ENCODE results near the gene VPS11. TPM values are rescaled to one million over a fixed set of nuclear protein-coding genes. Genes with fewer than 3 reads are reported as not detected.
"Not testable (repeated sequence)": the region's sequence is repeated elsewhere in the genome, so short reads cannot be mapped to it uniquely, and the experiment has no call there.

The VPS11 gene
- total RNA-seq, 2 experiments from 2014 or later: 30.1 to 31.2 TPM

DNA sequence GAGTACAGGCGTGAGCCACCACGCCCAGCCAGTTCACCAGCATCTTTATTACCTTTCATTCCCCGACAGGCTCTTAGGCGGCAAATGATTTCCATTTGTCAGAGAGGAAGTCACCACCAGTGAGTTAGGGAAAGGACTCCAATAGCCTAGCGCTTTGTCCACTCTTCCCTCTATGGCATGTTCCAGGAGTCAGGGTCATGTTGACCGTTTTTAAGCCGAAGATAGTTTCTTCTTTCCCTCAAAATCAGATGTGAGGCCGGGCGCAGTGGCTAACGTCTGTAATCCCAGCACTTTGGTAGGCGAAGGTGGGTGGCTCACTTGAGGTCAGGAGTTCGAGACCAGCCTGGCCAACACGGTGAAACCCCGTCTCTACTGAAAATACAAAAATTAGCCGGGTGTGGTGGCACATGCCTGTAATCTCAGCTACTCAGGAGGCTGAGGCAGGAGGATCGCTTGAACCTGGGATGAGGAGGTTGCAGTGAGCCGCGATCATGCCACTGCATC, 35.6 kb downstream of the VPS11 start:
- H3K9me3 Mint-ChIP-seq (ENCODE audit: low read depth); ATAC-seq; DNase-seq; H3K27me3 Mint-ChIP-seq: not testable (repeated sequence)
- Mint-ChIP-seq H3K4me1 (peaks cover 41% of the 10 kb centered on the region), H3K4me3 (peak overlapping the region; percentile 92), H3K27ac (peak overlapping the region; percentile 96), H3K36me3 (peaks cover 12% of the 10 kb centered on the region)
- CTCF ChIA-PET: interaction anchor here (0.7 to 2.1 kb wide), 8 partner anchors 14 to 218 kb away, joined by 3 to 5 read pairs (median 4); partner anchors contain the start of genes CBL and SLC37A4

DNA sequence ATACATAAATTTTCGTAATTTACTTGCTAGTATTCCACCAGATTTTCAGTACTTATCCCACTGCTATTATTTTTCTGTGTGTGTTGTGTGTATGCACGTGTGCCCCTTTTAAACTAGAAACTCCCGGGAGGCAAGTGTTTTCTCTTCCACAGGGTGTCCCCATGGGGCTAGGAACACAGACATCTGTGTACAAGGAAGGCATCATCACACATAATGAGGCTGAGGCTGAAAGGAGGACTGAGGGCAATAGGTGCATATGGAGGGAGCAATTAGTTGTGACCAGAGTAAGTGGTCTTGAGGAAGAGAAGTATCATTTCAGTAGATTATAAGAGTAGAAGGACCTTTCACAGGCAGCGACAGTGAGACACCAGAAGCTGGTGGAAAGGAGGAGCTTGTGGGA, 36.2 kb downstream of the VPS11 start:
- H3K36me3 Mint-ChIP-seq: peaks cover 7% of the 10 kb centered on the region
- CTCF ChIA-PET: no interaction called here
- H3K9me3 Mint-ChIP-seq (ENCODE audit: low read depth): no peaks in the 10 kb centered on the region
- H3K27me3 Mint-ChIP-seq: no peaks in the 10 kb centered on the region
- H3K27ac Mint-ChIP-seq: peak overlapping the region; percentile 67
- ATAC-seq: no peak
- H3K4me1 Mint-ChIP-seq: peaks cover 42% of the 10 kb centered on the region
- H3K4me3 Mint-ChIP-seq: peak overlapping the region; percentile 92
- no peak for DNase-seq

DNA sequence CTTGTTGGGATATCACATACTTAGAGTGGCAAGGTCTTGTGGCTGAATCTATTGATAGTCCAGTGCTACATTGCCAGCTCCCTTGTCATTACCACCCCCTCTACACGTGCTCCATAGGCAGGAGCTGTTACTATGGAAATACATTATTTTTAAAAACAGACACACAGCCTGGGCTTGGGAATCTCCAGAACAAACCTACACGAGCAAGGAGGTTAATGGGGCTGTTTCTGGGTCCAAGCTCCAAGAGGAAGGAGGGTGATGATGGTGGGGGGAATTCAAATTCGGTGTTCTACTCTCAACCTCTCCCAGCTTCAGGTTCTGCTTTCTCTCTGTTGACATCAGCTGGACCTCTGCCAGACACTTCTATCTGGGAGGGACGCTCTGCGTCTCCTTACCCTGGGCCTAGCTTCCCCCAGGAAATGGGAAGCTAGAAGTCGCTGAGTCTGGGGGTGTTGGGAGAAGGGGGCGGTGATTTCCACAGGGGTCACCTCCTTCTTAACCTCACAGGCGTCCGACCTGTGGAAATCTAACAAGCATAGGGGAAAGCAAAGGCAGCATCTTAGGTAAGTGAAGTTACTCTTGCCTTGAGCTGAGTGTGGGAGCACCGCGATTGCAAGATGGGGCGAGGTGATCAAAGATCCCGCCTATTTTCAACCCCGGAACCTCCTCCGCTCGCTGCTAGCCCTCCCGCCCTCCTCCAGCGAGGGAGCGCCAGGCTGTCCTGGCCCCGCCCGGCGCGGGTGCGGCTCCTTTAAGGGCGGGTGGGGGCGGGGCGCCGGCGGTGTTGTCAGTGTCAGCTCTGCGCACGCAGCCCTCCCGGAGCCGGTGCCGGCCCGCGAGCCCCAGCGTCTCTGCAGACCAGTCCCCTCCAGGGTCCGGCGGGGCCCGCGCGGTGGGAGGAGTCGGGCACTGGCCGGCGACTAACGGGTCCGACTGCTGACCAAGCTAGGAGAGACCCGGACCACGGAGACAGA, 39.2 kb downstream of the VPS11 start, which contains the start of gene C2CD2L:
Gene C2CD2L (plus strand): TSS at position 781 of the 974 bp plus-strand sequence. CDS start 398 bp downstream, outside the sequence.
- Mint-ChIP-seq H3K4me1 (peaks cover 45% of the 10 kb centered on the region), H3K9me3 (ENCODE audit: low read depth) (no peaks in the 10 kb centered on the region)
- peak; percentile 95 for DNase-seq

DNA sequence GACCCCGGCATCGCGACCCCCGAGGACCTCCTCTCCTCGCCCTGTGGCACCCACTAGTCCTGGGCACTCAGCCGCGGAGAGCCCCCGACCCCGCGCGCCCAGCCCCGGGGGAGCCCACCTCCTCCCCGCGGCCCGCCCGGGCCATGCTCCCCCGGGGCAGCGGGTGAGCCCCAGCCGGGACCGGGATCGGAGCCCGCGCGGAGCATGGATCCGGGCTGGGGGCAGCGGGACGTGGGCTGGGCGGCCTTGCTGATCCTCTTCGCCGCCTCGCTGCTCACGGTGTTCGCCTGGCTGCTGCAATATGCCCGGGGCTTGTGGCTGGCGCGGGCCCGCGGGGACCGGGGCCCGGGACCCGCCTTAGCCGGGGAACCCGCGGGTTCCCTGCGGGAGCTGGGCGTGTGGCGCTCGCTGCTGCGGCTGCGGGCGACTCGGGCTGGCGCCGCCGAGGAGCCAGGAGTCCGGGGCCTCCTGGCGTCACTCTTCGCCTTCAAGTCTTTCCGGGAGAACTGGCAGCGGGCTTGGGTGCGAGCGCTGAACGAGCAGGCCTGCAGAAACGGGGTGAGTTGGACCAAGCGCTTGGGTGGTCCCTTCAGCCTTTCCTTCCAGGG, 40.0 kb downstream of the VPS11 start:
- ATAC-seq (peak; percentile 20), DNase-seq (no peak)
- Mint-ChIP-seq H3K27ac (peak overlapping the region; percentile 70), H3K4me1 (peaks cover 43% of the 10 kb centered on the region), H3K9me3 (ENCODE audit: low read depth) (no peaks in the 10 kb centered on the region), H3K36me3 (peaks cover 15% of the 10 kb centered on the region), H3K27me3 (no peaks in the 10 kb centered on the region), H3K4me3 (peak overlapping the region; percentile 80)
- CTCF ChIA-PET: interaction anchor here (0.8 to 2.0 kb wide), 11 partner anchors 9 to 274 kb away, joined by 3 to 15 read pairs (median 5); partner anchors contain the start of genes CBL, HINFP, HMBS and NLRX1

More for the DNA sequence above, 39.2 kb downstream of the VPS11 start, which contains the start of gene C2CD2L:
- CTCF ChIA-PET: interaction anchor here (0.8 to 2.0 kb wide), 16 partner anchors 9 to 233 kb away, joined by 3 to 15 read pairs (median 5); partner anchors contain the start of genes C1QTNF5, CBL, HINFP and HMBS
- H3K4me3 Mint-ChIP-seq: peak within 1 kb of the TSS; percentile 80
- ATAC-seq: peak; percentile 89
- H3K36me3 Mint-ChIP-seq: peaks cover 12% of the 10 kb centered on the region
- H3K27me3 Mint-ChIP-seq: no peaks in the 10 kb centered on the region
- peak within 1 kb of the TSS; percentile 93 for H3K27ac Mint-ChIP-seq

DNA sequence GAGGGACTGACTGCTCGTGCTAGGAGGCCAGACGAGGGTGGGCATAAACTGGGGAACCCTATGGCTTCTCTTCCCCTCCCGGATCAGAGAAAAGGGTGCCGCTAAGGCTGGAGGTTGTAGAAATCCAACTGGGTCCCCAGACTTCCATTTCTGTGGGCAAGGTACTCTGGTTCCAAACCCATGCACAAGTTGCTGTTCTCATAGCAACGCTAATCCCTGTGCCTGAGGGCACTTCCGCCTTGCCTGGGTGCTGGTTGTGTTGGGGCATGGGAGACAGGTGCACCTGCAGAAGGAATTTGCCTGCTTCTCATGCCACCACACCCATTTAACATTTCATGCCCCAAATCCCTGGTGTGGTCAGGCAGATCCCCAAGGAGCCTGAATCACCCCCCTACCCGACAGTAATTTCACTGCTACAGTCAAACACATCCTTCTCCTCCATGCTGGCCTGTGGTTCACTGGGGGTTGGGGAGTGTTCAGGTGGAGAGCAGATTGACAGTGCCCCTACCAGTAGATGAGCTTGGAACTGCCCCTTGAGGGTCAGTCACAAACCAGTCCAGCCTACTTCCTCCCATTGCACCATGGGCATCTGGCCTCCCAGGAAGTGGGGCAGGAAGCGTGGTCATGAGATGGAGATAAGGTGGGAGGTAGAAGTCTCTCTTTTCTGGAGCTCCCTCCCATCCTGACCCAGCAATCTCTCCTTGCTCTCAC, 40.7 kb downstream of the VPS11 start:
- Mint-ChIP-seq H3K27ac (peak overlapping the region; percentile 70), H3K4me3 (peak overlapping the region; percentile 80), H3K4me1 (peaks cover 41% of the 10 kb centered on the region), H3K9me3 (ENCODE audit: low read depth) (no peaks in the 10 kb centered on the region), H3K36me3 (peaks cover 20% of the 10 kb centered on the region), H3K27me3 (no peaks in the 10 kb centered on the region)
- ATAC-seq: peak; percentile 37
- CTCF ChIA-PET: interaction anchor here (0.5 to 2.0 kb wide), 14 partner anchors 10 to 274 kb away, joined by 3 to 9 read pairs (median 3); partner anchors contain the start of genes HINFP, HMBS, NLRX1 and USP2
- peak; percentile 66 for DNase-seq

DNA sequence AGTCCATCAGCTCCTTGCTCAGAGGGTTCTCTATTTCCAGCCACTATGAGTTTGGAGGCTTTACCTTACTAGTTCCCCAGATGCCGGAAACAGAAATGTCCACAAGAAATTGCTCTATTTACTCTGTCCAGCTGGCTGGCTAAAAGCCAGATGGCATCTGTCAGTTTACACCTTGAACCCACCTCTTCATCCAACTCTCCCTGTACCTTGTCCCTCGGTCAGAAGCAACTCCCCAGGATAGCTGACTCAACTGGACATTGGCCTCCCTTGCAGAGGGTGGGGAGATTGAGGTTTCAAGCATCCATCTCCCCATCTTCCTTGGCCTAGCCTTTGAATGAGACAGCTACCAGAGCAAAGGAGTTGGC, 41.2 kb downstream of the VPS11 start:
- peak overlapping the region; percentile 80 for H3K4me3 Mint-ChIP-seq
- no peak for ATAC-seq
- CTCF ChIA-PET: interaction anchor here (0.5 to 1.5 kb wide), 13 partner anchors 9 to 273 kb away, joined by 3 to 7 read pairs (median 3); partner anchors contain the start of genes HINFP, NLRX1, USP2 and VPS11
- no peaks in the 10 kb centered on the region for H3K27me3 Mint-ChIP-seq
- no peaks in the 10 kb centered on the region for H3K9me3 Mint-ChIP-seq (ENCODE audit: low read depth)
- peaks cover 39% of the 10 kb centered on the region for H3K4me1 Mint-ChIP-seq
- H3K27ac Mint-ChIP-seq: peak overlapping the region; percentile 70
- no peak for DNase-seq
- H3K36me3 Mint-ChIP-seq: peaks cover 24% of the 10 kb centered on the region

DNA sequence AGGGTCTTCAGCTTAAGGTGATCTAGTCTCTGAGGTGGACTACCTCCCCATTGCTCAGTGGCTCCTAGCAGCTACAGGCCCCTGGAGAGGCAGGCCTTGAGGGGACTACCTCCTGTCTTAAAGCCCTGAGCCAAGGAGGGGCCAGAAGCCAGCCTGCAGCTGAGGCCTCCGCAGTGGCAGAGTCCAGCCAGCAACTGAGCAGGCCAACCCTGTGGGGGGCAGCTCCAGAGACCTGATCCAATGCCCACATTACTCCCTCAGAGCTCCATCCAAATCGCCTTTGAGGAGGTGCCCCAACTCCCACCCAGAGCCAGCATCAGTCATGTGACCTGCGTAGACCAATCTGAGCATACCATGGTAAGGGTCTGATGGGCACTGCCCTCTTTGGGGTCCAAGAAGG, 42.2 kb downstream of the VPS11 start:
- peaks cover 30% of the 10 kb centered on the region for H3K36me3 Mint-ChIP-seq
- H3K27ac Mint-ChIP-seq: peak overlapping the region; percentile 52
- no peak for ATAC-seq
- H3K27me3 Mint-ChIP-seq: no peaks in the 10 kb centered on the region
- CTCF ChIA-PET: interaction anchor here (0.8 to 1.5 kb wide), 6 partner anchors 10 to 214 kb away, joined by 3 to 7 read pairs (median 4); partner anchors contain the start of genes NLRX1 and VPS11
- no peak overlapping the region for H3K4me3 Mint-ChIP-seq
- peaks cover 46% of the 10 kb centered on the region for H3K4me1 Mint-ChIP-seq
- DNase-seq: no peak
- no peaks in the 10 kb centered on the region for H3K9me3 Mint-ChIP-seq (ENCODE audit: low read depth)

DNA sequence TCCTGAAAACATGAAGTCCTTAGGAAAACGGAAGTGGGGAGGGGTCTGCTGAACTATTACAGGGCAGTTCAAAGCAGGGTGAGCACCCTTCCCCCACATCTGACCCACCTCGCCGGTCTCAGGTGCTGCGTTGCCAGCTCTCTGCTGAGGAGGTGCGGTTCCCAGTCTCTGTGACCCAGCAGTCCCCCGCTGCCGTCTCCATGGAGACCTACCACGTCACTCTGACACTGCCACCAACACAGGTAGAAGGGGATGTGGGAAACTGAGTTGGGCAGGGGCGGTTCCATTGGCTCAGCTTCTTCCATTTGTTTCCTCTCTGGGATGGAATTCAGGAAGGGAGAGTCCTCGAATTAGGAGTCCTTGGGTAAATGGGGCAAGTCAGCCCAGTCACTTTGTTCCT, 42.8 kb downstream of the VPS11 start:
- CTCF ChIA-PET: interaction anchor here (1.0 kb wide), 1 partner anchor 58 kb away, joined by 3 read pairs; the partner anchor contains the start of gene NLRX1
- Mint-ChIP-seq H3K36me3 (peaks cover 34% of the 10 kb centered on the region), H3K9me3 (ENCODE audit: low read depth) (no peaks in the 10 kb centered on the region), H3K27ac (peak overlapping the region; percentile 12), H3K4me1 (peaks cover 50% of the 10 kb centered on the region), H3K27me3 (no peaks in the 10 kb centered on the region), H3K4me3 (no peak overlapping the region)
- ATAC-seq (no peak), DNase-seq (no peak)

DNA sequence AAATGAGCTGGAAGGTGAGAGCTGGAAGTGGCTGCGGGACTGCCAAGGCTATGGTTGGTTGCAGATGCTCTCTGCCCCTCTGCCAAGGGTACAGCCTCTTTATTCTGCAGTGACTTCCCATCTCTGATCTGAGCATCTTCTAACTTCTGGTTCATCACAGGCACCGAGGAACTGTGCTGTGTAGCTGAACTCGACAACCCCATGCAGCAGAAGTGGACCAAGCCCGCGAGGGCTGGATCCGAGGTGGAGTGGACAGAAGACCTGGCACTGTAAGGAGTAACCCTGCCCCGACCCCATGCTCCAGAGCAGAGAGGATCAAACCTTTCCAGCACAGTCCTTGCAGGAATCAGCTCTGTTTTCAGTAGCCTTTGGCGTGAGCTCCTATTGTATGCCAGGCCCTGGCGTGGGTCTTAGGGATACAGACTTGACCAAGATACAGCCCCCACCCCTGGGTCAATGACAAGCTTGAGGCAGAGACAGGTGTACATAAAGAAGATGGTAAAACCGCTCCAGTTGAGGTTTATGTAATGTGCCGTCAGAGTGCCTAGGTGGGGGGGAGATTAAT, 43.8 kb downstream of the VPS11 start:
- H3K27ac Mint-ChIP-seq: no peak overlapping the region
- peaks cover 41% of the 10 kb centered on the region for H3K36me3 Mint-ChIP-seq
- H3K27me3 Mint-ChIP-seq: no peaks in the 10 kb centered on the region
- H3K4me1 Mint-ChIP-seq: peaks cover 50% of the 10 kb centered on the region
- CTCF ChIA-PET: interaction anchor here (0.8 to 1.8 kb wide), 4 partner anchors 17 to 212 kb away, joined by 3 to 5 read pairs (median 4); partner anchors contain the start of genes NLRX1 and VPS11
- H3K4me3 Mint-ChIP-seq: no peak overlapping the region
- H3K9me3 Mint-ChIP-seq (ENCODE audit: low read depth): no peaks in the 10 kb centered on the region
- DNase-seq: no peak
- no peak for ATAC-seq

DNA sequence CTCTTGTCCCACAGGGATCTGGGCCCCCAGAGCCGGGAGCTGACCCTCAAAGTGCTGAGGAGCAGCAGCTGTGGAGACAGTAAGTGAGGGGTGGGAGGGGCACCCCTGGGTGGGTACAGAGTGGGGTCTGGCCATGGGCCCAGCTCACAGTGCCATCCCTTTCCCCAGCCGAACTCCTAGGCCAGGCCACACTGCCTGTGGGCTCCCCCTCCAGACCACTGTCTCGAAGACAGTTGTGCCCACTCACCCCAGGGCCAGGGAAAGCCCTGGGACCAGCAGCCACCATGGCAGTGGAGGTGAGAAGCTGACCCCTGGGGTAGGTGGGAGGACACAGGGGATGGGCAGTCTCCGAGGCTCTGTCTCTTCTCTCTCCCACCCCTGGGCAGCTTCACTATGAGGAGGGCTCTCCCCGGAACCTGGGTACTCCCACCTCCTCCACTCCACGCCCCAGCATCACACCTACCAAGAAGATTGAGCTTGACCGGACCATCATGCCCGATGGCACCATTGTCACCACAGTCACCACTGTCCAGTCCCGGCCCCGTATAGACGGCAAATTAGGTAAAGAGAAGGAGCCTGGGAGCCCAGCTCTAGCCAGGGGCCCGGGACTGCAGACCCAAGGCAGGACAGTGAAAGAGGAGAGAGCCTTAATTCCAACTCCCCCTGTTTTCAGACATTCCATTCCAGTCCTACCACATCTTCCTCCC, 44.8 kb downstream of the VPS11 start:
- peaks cover 47% of the 10 kb centered on the region for H3K36me3 Mint-ChIP-seq
- H3K27ac Mint-ChIP-seq: peak overlapping the region; percentile 40
- H3K4me1 Mint-ChIP-seq: peaks cover 45% of the 10 kb centered on the region
- CTCF ChIA-PET: interaction anchor here (1.5 to 1.8 kb wide), 3 partner anchors 45 to 211 kb away, joined by 4 to 5 read pairs (median 4); partner anchors contain the start of genes NLRX1 and VPS11
- DNase-seq (no peak), ATAC-seq (no peak)
- H3K4me3 Mint-ChIP-seq: no peak overlapping the region
- H3K27me3 Mint-ChIP-seq: no peaks in the 10 kb centered on the region
- no peaks in the 10 kb centered on the region for H3K9me3 Mint-ChIP-seq (ENCODE audit: low read depth)

DNA sequence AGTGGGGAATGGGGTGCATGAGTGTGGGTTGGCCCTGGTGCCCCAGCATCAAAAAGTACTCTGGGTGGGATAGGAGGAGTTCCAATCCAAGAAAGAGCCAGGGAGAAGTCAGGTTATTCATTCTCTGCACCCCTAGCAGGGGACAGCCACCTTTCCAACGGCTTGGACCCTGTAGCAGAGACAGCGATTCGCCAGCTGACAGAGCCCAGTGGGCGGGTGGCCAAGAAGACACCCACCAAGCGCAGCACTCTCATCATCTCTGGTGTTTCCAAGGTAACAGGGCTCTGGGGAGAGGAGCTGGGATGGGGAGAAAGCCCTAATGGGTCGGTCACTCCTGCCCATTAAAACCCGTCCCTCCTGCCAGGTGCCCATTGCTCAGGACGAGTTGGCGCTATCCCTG, 46.1 kb downstream of the VPS11 start:
- CTCF ChIA-PET: interaction anchor here (1.2 kb wide), 1 partner anchor 208 kb away, joined by 3 read pairs; no protein-coding TSS in a partner anchor
- Mint-ChIP-seq H3K27me3 (no peaks in the 10 kb centered on the region), H3K27ac (no peak overlapping the region), H3K9me3 (ENCODE audit: low read depth) (no peaks in the 10 kb centered on the region), H3K36me3 (peaks cover 49% of the 10 kb centered on the region), H3K4me3 (no peak overlapping the region), H3K4me1 (peaks cover 39% of the 10 kb centered on the region)
- ATAC-seq (no peak), DNase-seq (no peak)

Measured in activated CD8-positive, alpha-beta memory T cell treated with anti-CD3 and anti-CD28 coated beads, Interleukin-2, amount 10 ng/mL, durations not matched to agents 7 days and 5 days (primary cell).